ENCODE data around the gene ADGRL3.

Gene ADGRL3

DNA sequence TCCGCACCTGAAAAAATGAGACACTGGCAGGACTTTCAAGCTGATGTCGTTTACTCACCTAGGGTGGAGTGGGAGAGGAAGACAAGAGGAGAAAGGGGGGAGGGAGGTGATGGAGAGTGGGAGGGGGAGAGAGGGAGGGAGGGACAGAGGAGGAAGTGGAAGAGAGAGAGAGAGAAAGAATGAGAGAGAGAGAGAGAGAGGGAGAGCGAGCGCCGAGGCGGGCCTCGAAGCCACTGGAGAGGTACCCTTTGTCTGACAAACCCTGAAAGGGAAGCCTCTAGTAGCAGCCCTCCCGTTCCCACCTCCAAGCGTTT lies 296 bp upstream of the ADGRL3 start (continued):
- TF ChIP-seq ZNF354C (tag by site-specific recombination; IDR thresholded peaks at IDR 0.05; ENCODE audit: borderline replicate concordance, low read depth) = no peak
- no peak for TF ChIP-seq OVOL3 (tag by site-specific recombination; IDR thresholded peaks at IDR 0.05)
- no peak for TF ChIP-seq OSR2 (tag by site-specific recombination; IDR thresholded peaks at IDR 0.05)
- no peak for TF ChIP-seq ZNF510 (tag by site-specific recombination; IDR thresholded peaks at IDR 0.05; ENCODE audit: insufficient replicate concordance)
- TF ChIP-seq ZNF660 (tag by site-specific recombination; IDR thresholded peaks at IDR 0.05) = no peak
- TF ChIP-seq ZNF140 (tag by site-specific recombination; IDR thresholded peaks at IDR 0.05) = no peak
- TF ChIP-seq ZNF701 (tag by site-specific recombination; IDR thresholded peaks at IDR 0.05) = no peak
- TF ChIP-seq ZNF19 (tag by site-specific recombination; IDR thresholded peaks at IDR 0.05; ENCODE audit: low read depth) = no peak
- peak; percentile 53; the same call in 1 of the 2 replicates for TF ChIP-seq ZNF366 (tag by site-specific recombination; conservative IDR thresholded peaks at IDR 0.05)
- no peak for TF ChIP-seq ZNF629 (tag by site-specific recombination; IDR thresholded peaks at IDR 0.05)
- TF ChIP-seq ZBTB1 (tag by site-specific recombination; IDR thresholded peaks at IDR 0.05) = no peak
- peak; percentile 76 for TF ChIP-seq ZNF398 (tag by site-specific recombination; IDR thresholded peaks at IDR 0.05)
- TF ChIP-seq, protein P1, sequence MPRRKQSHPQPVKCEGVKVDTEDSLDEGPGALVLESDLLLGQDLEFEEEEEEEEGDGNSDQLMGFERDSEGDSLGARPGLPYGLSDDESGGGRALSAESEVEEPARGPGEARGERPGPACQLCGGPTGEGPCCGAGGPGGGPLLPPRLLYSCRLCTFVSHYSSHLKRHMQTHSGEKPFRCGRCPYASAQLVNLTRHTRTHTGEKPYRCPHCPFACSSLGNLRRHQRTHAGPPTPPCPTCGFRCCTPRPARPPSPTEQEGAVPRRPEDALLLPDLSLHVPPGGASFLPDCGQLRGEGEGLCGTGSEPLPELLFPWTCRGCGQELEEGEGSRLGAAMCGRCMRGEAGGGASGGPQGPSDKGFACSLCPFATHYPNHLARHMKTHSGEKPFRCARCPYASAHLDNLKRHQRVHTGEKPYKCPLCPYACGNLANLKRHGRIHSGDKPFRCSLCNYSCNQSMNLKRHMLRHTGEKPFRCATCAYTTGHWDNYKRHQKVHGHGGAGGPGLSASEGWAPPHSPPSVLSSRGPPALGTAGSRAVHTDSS (tag by site-specific recombination; IDR thresholded peaks at IDR 0.05) = no peak
- no peak for TF ChIP-seq FEZF1 (tag by site-specific recombination; IDR thresholded peaks at IDR 0.05)
- TF ChIP-seq, protein P2, sequence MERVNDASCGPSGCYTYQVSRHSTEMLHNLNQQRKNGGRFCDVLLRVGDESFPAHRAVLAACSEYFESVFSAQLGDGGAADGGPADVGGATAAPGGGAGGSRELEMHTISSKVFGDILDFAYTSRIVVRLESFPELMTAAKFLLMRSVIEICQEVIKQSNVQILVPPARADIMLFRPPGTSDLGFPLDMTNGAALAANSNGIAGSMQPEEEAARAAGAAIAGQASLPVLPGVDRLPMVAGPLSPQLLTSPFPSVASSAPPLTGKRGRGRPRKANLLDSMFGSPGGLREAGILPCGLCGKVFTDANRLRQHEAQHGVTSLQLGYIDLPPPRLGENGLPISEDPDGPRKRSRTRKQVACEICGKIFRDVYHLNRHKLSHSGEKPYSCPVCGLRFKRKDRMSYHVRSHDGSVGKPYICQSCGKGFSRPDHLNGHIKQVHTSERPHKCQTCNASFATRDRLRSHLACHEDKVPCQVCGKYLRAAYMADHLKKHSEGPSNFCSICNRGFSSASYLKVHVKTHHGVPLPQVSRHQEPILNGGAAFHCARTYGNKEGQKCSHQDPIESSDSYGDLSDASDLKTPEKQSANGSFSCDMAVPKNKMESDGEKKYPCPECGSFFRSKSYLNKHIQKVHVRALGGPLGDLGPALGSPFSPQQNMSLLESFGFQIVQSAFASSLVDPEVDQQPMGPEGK (tag by site-specific recombination; IDR thresholded peaks at IDR 0.05) = no peak
- TF ChIP-seq PRDM10 (tag by site-specific recombination; IDR thresholded peaks at IDR 0.05) = peak; percentile 36; the same call in 1 of the 2 replicates
- TF ChIP-seq ZNF24 (tag by site-specific recombination; IDR thresholded peaks at IDR 0.05) = no peak
- no peak for TF ChIP-seq HIC1 (tag by site-specific recombination; IDR thresholded peaks at IDR 0.05)
- TF ChIP-seq ZNF514 (tag by site-specific recombination; IDR thresholded peaks at IDR 0.05) = no peak
- TF ChIP-seq ZNF157 (tag by site-specific recombination; IDR thresholded peaks at IDR 0.05) = no peak
- no peak for TF ChIP-seq GLIS2 (tag by site-specific recombination; IDR thresholded peaks at IDR 0.05)
- no peak for TF ChIP-seq ELK4 (IDR thresholded peaks at IDR 0.05; ENCODE audit: borderline replicate concordance, low read depth, low read length)
- TF ChIP-seq RBAK (tag by site-specific recombination; IDR thresholded peaks at IDR 0.05) = no peak
- TF ChIP-seq ZNF214 (tag by site-specific recombination; IDR thresholded peaks at IDR 0.05; ENCODE audit: borderline replicate concordance) = no peak
- no peak for TF ChIP-seq ZNF544 (tag by site-specific recombination; IDR thresholded peaks at IDR 0.05)
- no peak for TF ChIP-seq ZNF248 (tag by site-specific recombination; IDR thresholded peaks at IDR 0.05)
- TF ChIP-seq, protein P3, sequence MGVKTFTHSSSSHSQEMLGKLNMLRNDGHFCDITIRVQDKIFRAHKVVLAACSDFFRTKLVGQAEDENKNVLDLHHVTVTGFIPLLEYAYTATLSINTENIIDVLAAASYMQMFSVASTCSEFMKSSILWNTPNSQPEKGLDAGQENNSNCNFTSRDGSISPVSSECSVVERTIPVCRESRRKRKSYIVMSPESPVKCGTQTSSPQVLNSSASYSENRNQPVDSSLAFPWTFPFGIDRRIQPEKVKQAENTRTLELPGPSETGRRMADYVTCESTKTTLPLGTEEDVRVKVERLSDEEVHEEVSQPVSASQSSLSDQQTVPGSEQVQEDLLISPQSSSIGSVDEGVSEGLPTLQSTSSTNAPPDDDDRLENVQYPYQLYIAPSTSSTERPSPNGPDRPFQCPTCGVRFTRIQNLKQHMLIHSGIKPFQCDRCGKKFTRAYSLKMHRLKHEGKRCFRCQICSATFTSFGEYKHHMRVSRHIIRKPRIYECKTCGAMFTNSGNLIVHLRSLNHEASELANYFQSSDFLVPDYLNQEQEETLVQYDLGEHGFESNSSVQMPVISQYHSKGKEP (tag by site-specific recombination; IDR thresholded peaks at IDR 0.05) = no peak

All from HEK293 (cell line).